Measurements from ENCODE around the gene MMS19.

GRCh38 chr10:97499561-97500296, 1.5 kb upstream of the MMS19 start:
- TF ChIP-seq CTCF (IDR thresholded peaks at IDR 0.05) (no peak), POLR2A (IDR thresholded peaks at IDR 0.05) (no peak)
